Psoas muscle (tissue), 8 donors: ENCODE data around the gene CCDC60. TPM values are rescaled to one million over a fixed set of nuclear protein-coding genes. Genes with fewer than 3 reads are reported as not detected.

Source experiments
- ATAC-seq, 4 donors: fragments of 200-7000 bp; cut with Tn5 transposase; one replicate each; pipeline ENCODE4 v1.9.1; 2020; ENCODE audit warnings: moderate library complexity in 3 of 4, mild to moderate bottlenecking in 2 of 4
- DNase-seq, 2 donors: peaks; one replicate each; pipeline ENCODE4 v3.0.0-alpha.2; 2020
- H3K27ac ChIP-seq: fragments of 200-600 bp; one replicate; pipeline ENCODE4 v1.8.0; 2022
- H3K27me3 ChIP-seq, 3 donors: fragments of 200-600 bp in 1 of 3; one replicate each; pipeline versions ENCODE4 v1.6.1 to v1.8.0; 2013 to 2022; ENCODE audit warnings: low read length in 2 of 3, mild to moderate bottlenecking in 2 of 3, moderate library complexity in 1 of 3; ENCODE audit not compliant: insufficient read depth in 3 of 3
- H3K36me3 ChIP-seq, 2 donors: fragments of 200-600 bp in 1 of 2; one replicate each; pipeline versions ENCODE4 v1.6.1 to v1.8.0; 2013 to 2022; ENCODE audit warnings: low read depth in 1 of 2, mild to moderate bottlenecking in 1 of 2, moderate library complexity in 1 of 2; ENCODE audit not compliant: insufficient read depth in 1 of 2
- H3K4me1 ChIP-seq: fragments of 200-600 bp; one replicate; pipeline ENCODE4 v1.8.0; 2022
- H3K4me3 ChIP-seq: fragments of 200-600 bp; one replicate; pipeline ENCODE4 v1.8.0; 2022; ENCODE audit warnings: mild to moderate bottlenecking
- H3K9me3 ChIP-seq: fragments of 200-600 bp; one replicate; pipeline ENCODE4 v1.8.0; 2022
- CTCF ChIP-seq: fragments of 200-600 bp; IDR thresholded peaks from one replicate; pipeline ENCODE4 v1.8.0; 2022; ENCODE audit warnings: antibody characterized with exemption
- WGBS, 3 donors: extraction: QIAGEN DNeasy Blood & Tissue Kit; methylation state at CpG; one replicate each; pipeline versions ENCODE4 v1.1.6 to v1.1.7; 2013; 5-methylcytosine and 5-hydroxymethylcytosine counted together
- intact Hi-C, 2 donors: fragments of 100-400 bp; cut with DNase I; formaldehyde crosslinking; loops; one replicate each; pipeline versions ENCODE4 v1.11.0 to v1.14.2; 2022
- polyA plus RNA-seq, 3 donors: library from polyadenylated mRNA; stranded (reverse); fragments of 200-250 nt; gene quantifications; one replicate each; pipeline ENCODE4 v1.2.3, GENCODE V29; 2013
- total RNA-seq, 4 donors: library from RNA; stranded (reverse); fragmentation: NEBNext Ultra II Directional in 2 of 4; extraction: Animal tissue kit (Norgen Biotek cat#: 25700) in 2 of 4; gene quantifications; one replicate each; pipeline versions ENCODE4 v1.2.1 to v1.2.4, GENCODE V29; 2021 to 2023
- donor health status: healthy with polysubstance abuse.
- donor health status: DM: no; HTN: no; CAD: no; lungs with moderate emphysema.
- donor health status: Bipolar disorder and iron deficiency.
- donor health status: healthy.
- donor health status: DM: yes; HTN: yes; CAD: no.
- donor health status: DM: no; HTN: no; CAD: no.
- donor health status: DM: no; HTN: no; CAD: no.
- donor health status: DM: yes; HTN: yes; CAD: no.

Gene CCDC60
- total and polyA plus RNA-seq, 7 donors, result not detected

- H3K4me3 ChIP-seq, result no peak overlapping the region
- no peaks in the 10 kb centered on the region for H3K36me3 ChIP-seq
- no peak for TF ChIP-seq CTCF
- H3K27me3 ChIP-seq, result peaks cover 0 to 2% (median 0%) of the 10 kb centered on the region in 3 donors
- no peaks in the 10 kb centered on the region for H3K9me3 ChIP-seq
- DNase-seq, result no peak
- no peak overlapping the region for H3K27ac ChIP-seq
- intact Hi-C loops, result no loop called here
- no peaks in the 10 kb centered on the region for H3K4me1 ChIP-seq
- 93 to 98% (median 97%) methylated on average over 2 of the region's 2 CpGs for WGBS, 3 donors
- ATAC-seq, result no peak
These were observed 26.8 kb upstream of the CCDC60 start for GRCh38 chr12:119307747-119308146.

- 22 to 25% (median 24%) methylated on average over 19 of the region's 19 CpGs for WGBS, 3 donors
- Histone ChIP-seq H3K9me3 (no peaks in the 10 kb centered on the region), H3K4me1 (no peaks in the 10 kb centered on the region), H3K27me3 (no peaks in the 10 kb centered on the region), H3K36me3 (no peaks in the 10 kb centered on the region), H3K4me3 (no peak overlapping the region), H3K27ac (no peak overlapping the region)
- no peak for ATAC-seq
- intact Hi-C loops, result no loop called here
- TF ChIP-seq CTCF, result no peak
- peak; percentile 25 to 63 for DNase-seq
These were observed 25.6 kb upstream of the CCDC60 start for GRCh38 chr12:119308708-119309456.

- Histone ChIP-seq H3K4me3 (no peak overlapping the region), H3K4me1 (no peaks in the 10 kb centered on the region), H3K36me3 (no peaks in the 10 kb centered on the region), H3K9me3 (no peaks in the 10 kb centered on the region), H3K27ac (no peak overlapping the region), H3K27me3 (peaks cover 0 to 2% (median 0%) of the 10 kb centered on the region in 3 donors)
- intact Hi-C loops, result no loop called here
- 68 to 73% (median 68%) methylated on average over 4 of the region's 4 CpGs for WGBS, 3 donors
- no peak for DNase-seq
- no peak for ATAC-seq
- no peak for TF ChIP-seq CTCF
These were observed 22.7 kb upstream of the CCDC60 start for GRCh38 chr12:119311878-119312277.

DNA sequence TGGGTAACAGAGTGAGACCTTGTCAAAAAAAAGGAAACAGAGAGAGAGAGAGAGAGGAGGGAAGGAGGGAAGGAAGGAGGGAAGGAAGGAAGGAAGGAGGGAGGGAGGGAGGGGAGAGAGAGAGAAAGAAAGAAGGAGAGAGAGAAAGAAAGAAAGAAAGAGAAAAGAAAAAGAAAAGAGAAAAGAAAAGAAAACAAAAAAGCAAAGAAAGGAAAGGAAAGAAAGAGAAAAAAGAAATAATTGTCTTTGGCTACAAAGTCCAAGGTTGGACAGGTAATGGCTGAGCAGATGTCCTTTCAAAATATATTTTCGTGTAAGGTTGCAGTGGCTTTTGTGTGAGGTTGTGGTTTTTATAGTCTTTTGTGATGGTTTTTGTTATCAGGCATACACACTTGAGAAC, 21.6 kb upstream of the CCDC60 start:
- H3K4me1 ChIP-seq, result no peaks in the 10 kb centered on the region
- H3K36me3 ChIP-seq, result no peaks in the 10 kb centered on the region
- no peak overlapping the region for H3K4me3 ChIP-seq
- intact Hi-C loops, result no loop called here
- 67 to 75% (median 67%) methylated on average over 1 of the region's 1 CpG for WGBS, 3 donors
- no peaks in the 10 kb centered on the region for H3K9me3 ChIP-seq
- no peak for TF ChIP-seq CTCF
- DNase-seq (no peak), ATAC-seq (no peak)
- H3K27ac ChIP-seq, result no peak overlapping the region
- peaks cover 0 to 2% (median 0%) of the 10 kb centered on the region in 3 donors for H3K27me3 ChIP-seq

DNA sequence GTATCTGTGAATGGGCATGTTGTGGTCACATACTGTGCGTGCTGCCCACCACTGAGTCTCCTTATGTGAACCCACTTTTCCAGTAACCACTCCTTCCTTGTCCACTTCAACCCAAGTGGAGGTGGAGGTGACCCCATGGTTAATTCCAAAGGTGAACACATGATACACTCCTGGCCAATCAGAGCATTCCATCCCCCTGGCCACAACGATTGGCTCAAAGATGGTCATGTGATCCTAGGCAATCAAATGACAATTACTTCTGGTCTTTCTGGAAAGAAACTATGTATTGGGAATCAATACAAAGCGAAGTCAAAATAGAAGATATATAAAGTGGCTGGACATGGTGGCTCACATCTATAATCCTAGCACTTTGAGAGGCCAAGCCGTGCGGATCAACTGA, 20.2 kb upstream of the CCDC60 start:
- H3K27ac ChIP-seq, result no peak overlapping the region
- intact Hi-C loops, result no loop called here
- no peak overlapping the region for H3K4me3 ChIP-seq
- TF ChIP-seq CTCF, result no peak
- DNase-seq, result no peak
- no peaks in the 10 kb centered on the region for H3K9me3 ChIP-seq
- no peaks in the 10 kb centered on the region for H3K36me3 ChIP-seq
- ATAC-seq, result no peak
- WGBS, 3 donors, result 94 to 96% (median 95%) methylated on average over 5 of the region's 5 CpGs
- H3K27me3 ChIP-seq, result peaks cover 0 to 2% (median 0%) of the 10 kb centered on the region in 3 donors
- no peaks in the 10 kb centered on the region for H3K4me1 ChIP-seq
